Ishikawa (cell line): Measurements from ENCODE around the gene SLC22A3.

Experiments used
- CEBPB ChIP-seq: IDR thresholded peaks from 2 replicates; pipeline ENCODE4 v1.6.1; 2012
- CREB1 ChIP-seq: IDR thresholded peaks from 2 replicates; pipeline ENCODE4 v1.6.1; 2012; ENCODE audit warnings: low read depth
- EGR1 ChIP-seq: IDR thresholded peaks from 2 replicates; pipeline ENCODE4 v1.6.1; 2012
- EP300 ChIP-seq: IDR thresholded peaks from 2 replicates; pipeline ENCODE4 v1.6.1; 2012; ENCODE audit warnings: borderline replicate concordance
- FOXM1 ChIP-seq: IDR thresholded peaks from 2 replicates; pipeline ENCODE4 v1.6.1; 2012; ENCODE audit warnings: low read depth, borderline replicate concordance
- MAX ChIP-seq: IDR thresholded peaks from 2 replicates; pipeline ENCODE4 v1.6.1; 2012
- NFIC ChIP-seq: IDR thresholded peaks from 2 replicates; pipeline ENCODE4 v1.6.1; 2012
- RAD21 ChIP-seq: IDR thresholded peaks from 2 replicates; pipeline ENCODE4 v1.6.1; 2012; ENCODE audit warnings: low read depth
- REST ChIP-seq: IDR thresholded peaks from 2 replicates; pipeline ENCODE4 v1.6.1; 2012; ENCODE audit warnings: low read depth, mild to moderate bottlenecking
- TAF1 ChIP-seq: IDR thresholded peaks from 2 replicates; pipeline ENCODE4 v1.6.1; 2012; ENCODE audit warnings: low read depth, mild to moderate bottlenecking
- TCF12 ChIP-seq: IDR thresholded peaks from 2 replicates; pipeline ENCODE4 v1.6.1; 2012; ENCODE audit warnings: low read depth
- TEAD4 ChIP-seq: IDR thresholded peaks from 2 replicates; pipeline ENCODE4 v1.6.1; 2012
- USF1 ChIP-seq: IDR thresholded peaks from 2 replicates; pipeline ENCODE4 v1.6.1; 2012
- YY1 ChIP-seq: IDR thresholded peaks from 2 replicates; pipeline ENCODE4 v1.6.1; 2012; ENCODE audit warnings: low read depth
- ZBTB7A ChIP-seq: IDR thresholded peaks from 2 replicates; pipeline ENCODE4 v1.6.1; 2012; ENCODE audit warnings: low read depth

SLC22A3 gene

GRCh38 chr6:160489091-160489490 lies 140.9 kb downstream of the SLC22A3 start:
- TF ChIP-seq TCF12, result no peak

GRCh38 chr6:160494576-160494975 lies 146.4 kb downstream of the SLC22A3 start:
- TF ChIP-seq RAD21 (no peak), CEBPB (no peak), TEAD4 (no peak), MAX (no peak), CREB1 (no peak), USF1 (no peak), EGR1 (no peak), ZBTB7A (no peak), YY1 (no peak), FOXM1 (no peak), NFIC (no peak), TCF12 (no peak), EP300 (no peak), REST (no peak), TAF1 (no peak)

- no peak for TF ChIP-seq MAX
- TF ChIP-seq RAD21, result no peak
- TF ChIP-seq FOXM1, result no peak
- TF ChIP-seq YY1, result no peak
- TF ChIP-seq TCF12, result no peak
Measured at GRCh38 chr6:160500639-160501038, 152.5 kb downstream of the SLC22A3 start.
